ENCODE data around the gene DACT2. TPM values are rescaled to one million over a fixed set of nuclear protein-coding genes. Genes with fewer than 3 reads are reported as not detected.

Gene DACT2
- 7.6 and 17.4 TPM in 2 replicates for total RNA-seq (ENCODE audit: low replicate concordance)
- long read RNA-seq, result 0 reads

GRCh38 chr6:168319279-168320111 is at the start of gene DACT2:
TSS of gene DACT2 (minus strand) at chr6:168319777. CDS start at chr6:168319633, 144 bp downstream.
- TF ChIP-seq CTCF (conservative IDR thresholded peaks at IDR 0.05), result no peak
- Mint-ChIP-seq H3K27me3 (peaks cover 18% of the 10 kb centered on the region), H3K4me1 (ENCODE audit: unreplicated experiment) (peaks cover 39% of the 10 kb centered on the region), H3K4me3 (peak within 1 kb of the TSS; percentile 90), H3K9me3 (peaks cover 7% of the 10 kb centered on the region), H3K27ac (peak within 1 kb of the TSS; percentile 76), H3K36me3 (peaks cover 9% of the 10 kb centered on the region)
- no peak for DNase-seq (ENCODE audit: extremely low spot score, unreplicated experiment)

GRCh38 chr6:168368936-168369335 is 49.4 kb upstream of the DACT2 start:
- H3K36me3 Mint-ChIP-seq, result peaks cover 3% of the 10 kb centered on the region
- H3K27ac Mint-ChIP-seq, result no peak overlapping the region
- H3K4me3 Mint-ChIP-seq, result no peak overlapping the region
- no peaks in the 10 kb centered on the region for H3K9me3 Mint-ChIP-seq
- DNase-seq (ENCODE audit: extremely low spot score, unreplicated experiment), result no peak
- H3K27me3 Mint-ChIP-seq, result peaks cover 17% of the 10 kb centered on the region
- no peak for TF ChIP-seq CTCF (conservative IDR thresholded peaks at IDR 0.05)
- H3K4me1 Mint-ChIP-seq (ENCODE audit: unreplicated experiment), result peaks cover 20% of the 10 kb centered on the region

GRCh38 chr6:168368066-168368820 is 48.7 kb upstream of the DACT2 start:
- H3K36me3 Mint-ChIP-seq, result peaks cover 4% of the 10 kb centered on the region
- DNase-seq (ENCODE audit: extremely low spot score, unreplicated experiment), result no peak
- peak; percentile 28 for TF ChIP-seq CTCF (conservative IDR thresholded peaks at IDR 0.05)
- no peaks in the 10 kb centered on the region for H3K9me3 Mint-ChIP-seq
- no peak overlapping the region for H3K27ac Mint-ChIP-seq
- H3K4me1 Mint-ChIP-seq (ENCODE audit: unreplicated experiment), result peaks cover 23% of the 10 kb centered on the region
- H3K27me3 Mint-ChIP-seq, result peaks cover 19% of the 10 kb centered on the region
- no peak overlapping the region for H3K4me3 Mint-ChIP-seq

- no peak overlapping the region for H3K4me3 Mint-ChIP-seq
- H3K4me1 Mint-ChIP-seq (ENCODE audit: unreplicated experiment), result peaks cover 23% of the 10 kb centered on the region
- no peak for DNase-seq (ENCODE audit: extremely low spot score, unreplicated experiment)
- H3K9me3 Mint-ChIP-seq, result no peaks in the 10 kb centered on the region
- H3K27me3 Mint-ChIP-seq, result peaks cover 18% of the 10 kb centered on the region
- H3K27ac Mint-ChIP-seq, result no peak overlapping the region
- TF ChIP-seq CTCF (conservative IDR thresholded peaks at IDR 0.05), result no peak
- peaks cover 4% of the 10 kb centered on the region for H3K36me3 Mint-ChIP-seq
These were observed 47.7 kb upstream of the DACT2 start for GRCh38 chr6:168367285-168367751.

GRCh38 chr6:168366473-168366872 is 46.9 kb upstream of the DACT2 start:
- peaks cover 4% of the 10 kb centered on the region for H3K36me3 Mint-ChIP-seq
- H3K4me3 Mint-ChIP-seq, result no peak overlapping the region
- TF ChIP-seq CTCF (conservative IDR thresholded peaks at IDR 0.05), result no peak
- H3K27me3 Mint-ChIP-seq, result peaks cover 16% of the 10 kb centered on the region
- peaks cover 23% of the 10 kb centered on the region for H3K4me1 Mint-ChIP-seq (ENCODE audit: unreplicated experiment)
- H3K9me3 Mint-ChIP-seq, result peaks cover 2% of the 10 kb centered on the region
- H3K27ac Mint-ChIP-seq, result no peak overlapping the region
- no peak for DNase-seq (ENCODE audit: extremely low spot score, unreplicated experiment)

Data from type B pancreatic cell (in vitro differentiated cells).